ENCODE data around the gene SHROOM3. TPM values are rescaled to one million over a fixed set of nuclear protein-coding genes. Genes with fewer than 3 reads are reported as not detected.

The SHROOM3 gene
- polyA plus RNA-seq, 2 of the 4 experiments (the other 2 are of a cell fraction) = 2.8 to 5.1 TPM

GRCh38 chr4:76538296-76538695 is 103.3 kb downstream of the SHROOM3 start:
- Histone ChIP-seq H3K4me1 (no peaks in the 10 kb centered on the region), H3K27ac (no peak overlapping the region), H3K9me3 (no peaks in the 10 kb centered on the region), H3K4me2 (no peak overlapping the region), H3K4me3 (no peak overlapping the region)
- no peak for ATAC-seq
- TF ChIP-seq HOXB13 (CRISPR knock-in tag; IDR thresholded peaks at IDR 0.05; ENCODE audit: low read depth) = no peak
- no peak for TF ChIP-seq CBX2 (IDR thresholded peaks at IDR 0.05; ENCODE audit: borderline replicate concordance, low read depth)
- no peak for TF ChIP-seq MYC (IDR thresholded peaks at IDR 0.05; ENCODE audit: borderline replicate concordance, low read length)
- no peak for TF ChIP-seq USF2 (IDR thresholded peaks at IDR 0.05)
- TF ChIP-seq SMC3 (IDR thresholded peaks at IDR 0.05) = no peak
- TF ChIP-seq HDAC2 (IDR thresholded peaks at IDR 0.05) = no peak
- no peak for TF ChIP-seq KDM5A (IDR thresholded peaks at IDR 0.05)
- TF ChIP-seq BCL3 (IDR thresholded peaks at IDR 0.05) = no peak
- TF ChIP-seq KDM1A (IDR thresholded peaks at IDR 0.05; ENCODE audit: low read depth) = no peak
- TF ChIP-seq RARB (CRISPR knock-in tag; IDR thresholded peaks at IDR 0.05) = no peak
- DNase-seq (ENCODE audit: low read depth in 1 of 2, low spot score in 1 of 2) = no peak
- CTCF ChIA-PET = no interaction called here
- no peak for FAIRE-seq
- POLR2A ChIA-PET = no interaction called here

- no peaks in the 10 kb centered on the region for H3K9me3 ChIP-seq
- H3K4me2 ChIP-seq = no peak overlapping the region
- H3K4me3 ChIP-seq = no peak overlapping the region
- ATAC-seq (no peak), FAIRE-seq (no peak), DNase-seq (ENCODE audit: low read depth in 1 of 2, low spot score in 1 of 2) (no peak)
- CTCF ChIA-PET = interaction anchor here (0.7 to 1.4 kb wide), 3 partner anchors 8 to 31 kb away, joined by 3 to 4 read pairs (median 3); no protein-coding TSS in a partner anchor
- WGBS (ENCODE audit: missing lambda C conversion rate) = 87% methylated on average over 6 of the region's 6 CpGs
- TF ChIP-seq ZNF302 (CRISPR knock-in tag; IDR thresholded peaks at IDR 0.05) (no peak), CEBPB (IDR thresholded peaks at IDR 0.05) (no peak)
- no peaks in the 10 kb centered on the region for H3K4me1 ChIP-seq
- POLR2A ChIA-PET = no interaction called here
- H3K27ac ChIP-seq = no peak overlapping the region
These were observed 105.0 kb downstream of the SHROOM3 start for GRCh38 chr4:76539979-76540378.

- H3K9me3 ChIP-seq = no peaks in the 10 kb centered on the region
- ChIA-PET CTCF (interaction anchor here (0.7 to 1.4 kb wide), 3 partner anchors 8 to 31 kb away, joined by 3 to 4 read pairs (median 3); no protein-coding TSS in a partner anchor), POLR2A (no interaction called here)
- ATAC-seq (no peak), DNase-seq (ENCODE audit: low read depth in 1 of 2, low spot score in 1 of 2) (no peak), FAIRE-seq (no peak)
- no peak overlapping the region for H3K4me2 ChIP-seq
- 91% methylated on average over 2 of the region's 2 CpGs for WGBS (ENCODE audit: missing lambda C conversion rate)
- TF ChIP-seq CHD2 (IDR thresholded peaks at IDR 0.05; ENCODE audit: low read length, partially characterized antibody) (no peak), SREBF2 (IDR thresholded peaks at IDR 0.05) (no peak), HOXB5 (CRISPR knock-in tag; IDR thresholded peaks at IDR 0.05) (no peak), EHMT2 (IDR thresholded peaks at IDR 0.05; ENCODE audit: low read depth) (no peak)
- no peak overlapping the region for H3K4me3 ChIP-seq
- no peak overlapping the region for H3K27ac ChIP-seq
- H3K4me1 ChIP-seq = no peaks in the 10 kb centered on the region
These were observed 105.5 kb downstream of the SHROOM3 start for GRCh38 chr4:76540486-76540885.

GRCh38 chr4:76543378-76543777 is 108.3 kb downstream of the SHROOM3 start:
- 68% methylated on average over 5 of the region's 5 CpGs for WGBS (ENCODE audit: missing lambda C conversion rate)
- POLR2A ChIA-PET = no interaction called here
- ATAC-seq (no peak), DNase-seq (ENCODE audit: low read depth in 1 of 2, low spot score in 1 of 2) (no peak), FAIRE-seq (no peak)
- H3K27ac ChIP-seq = no peak overlapping the region
- no peaks in the 10 kb centered on the region for H3K9me3 ChIP-seq
- H3K4me2 ChIP-seq = no peak overlapping the region
- CTCF ChIA-PET = interaction anchor here (0.9 kb wide), 1 partner anchor 13 kb away, joined by 3 read pairs; no protein-coding TSS in a partner anchor
- peaks cover 11% of the 10 kb centered on the region; the same call in 2 of the 3 replicates for H3K4me1 ChIP-seq
- TF ChIP-seq HMGXB4 (CRISPR knock-in tag; IDR thresholded peaks at IDR 0.05; ENCODE audit: borderline replicate concordance) = no peak
- TF ChIP-seq RNF2 (IDR thresholded peaks at IDR 0.05; ENCODE audit: borderline replicate concordance, low read depth) = no peak
- no peak for TF ChIP-seq CBX2 (IDR thresholded peaks at IDR 0.05; ENCODE audit: borderline replicate concordance, low read depth)
- TF ChIP-seq ZC3H11A (IDR thresholded peaks at IDR 0.05) = no peak
- TF ChIP-seq EHF (CRISPR knock-in tag; IDR thresholded peaks at IDR 0.05) = no peak
- TF ChIP-seq BCL3 (IDR thresholded peaks at IDR 0.05) = no peak
- TF ChIP-seq FOSL2 (IDR thresholded peaks at IDR 0.05) = no peak
- no peak for TF ChIP-seq FOSL2 (CRISPR knock-in tag; IDR thresholded peaks at IDR 0.05)
- no peak for TF ChIP-seq HEYL (CRISPR knock-in tag; IDR thresholded peaks at IDR 0.05)
- no peak overlapping the region for H3K4me3 ChIP-seq
